HG03558 (cell line): ENCODE measurements around the gene SRGAP3.

ENCODE experiments used
- ATAC-seq: cut with Tn5 transposase; IDR thresholded peaks from one replicate; pipeline ENCODE4 v1.9.1; 2021; ENCODE audit warnings: moderate number of reproducible peaks; ENCODE audit not compliant: unreplicated experiment; ENCODE audit errors: extremely low read depth

The SRGAP3 gene

GRCh38 chr3:9071936-9072666 lies 177.3 kb downstream of the SRGAP3 start:
- no peak for ATAC-seq

DNA sequence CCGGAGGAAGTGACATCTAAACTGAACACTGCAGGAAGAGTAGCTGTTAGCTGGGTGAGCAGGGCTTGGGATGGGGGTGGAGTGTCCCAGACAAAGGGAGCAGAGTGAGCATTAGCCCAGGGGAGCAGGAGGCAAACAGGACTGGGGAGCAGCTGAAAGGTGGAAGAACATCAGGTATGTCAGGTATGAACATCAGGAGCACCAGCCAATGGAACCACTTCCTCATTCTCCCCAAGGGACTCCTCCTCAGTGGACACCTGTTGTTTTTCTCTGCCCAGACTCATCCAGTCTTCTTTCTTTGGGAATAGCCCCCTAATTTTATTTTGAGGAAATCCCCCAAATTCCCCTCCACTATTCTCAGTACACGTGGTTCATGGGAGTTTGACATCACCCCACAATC lies 178.5 kb downstream of the SRGAP3 start:
- ATAC-seq = no peak

DNA sequence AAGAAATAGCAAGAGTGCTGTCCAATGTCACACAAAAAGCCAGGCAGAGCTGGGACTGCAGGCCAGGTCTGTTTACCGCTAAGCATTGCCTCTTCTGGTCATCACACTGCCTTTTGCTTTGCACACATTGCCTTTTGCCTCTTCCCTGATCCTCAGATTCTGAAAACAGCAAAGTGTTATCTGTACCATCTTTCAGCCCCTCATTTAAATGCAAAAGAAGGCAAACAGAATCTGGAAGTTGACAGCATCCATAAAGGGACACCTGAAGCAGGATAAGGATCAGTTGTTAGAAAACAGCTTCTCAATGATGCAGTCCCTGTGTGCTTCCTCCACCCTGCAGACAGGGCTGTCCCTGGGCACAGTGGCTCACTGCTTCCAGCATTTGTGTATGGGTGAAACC lies 179.5 kb downstream of the SRGAP3 start:
- ATAC-seq = no peak

GRCh38 chr3:9068051-9068450 lies 181.4 kb downstream of the SRGAP3 start:
- no peak for ATAC-seq

- no peak for ATAC-seq
Measured at GRCh38 chr3:9067352-9067975, 182.0 kb downstream of the SRGAP3 start.

GRCh38 chr3:9066775-9067174 lies 182.7 kb downstream of the SRGAP3 start:
- no peak for ATAC-seq

DNA sequence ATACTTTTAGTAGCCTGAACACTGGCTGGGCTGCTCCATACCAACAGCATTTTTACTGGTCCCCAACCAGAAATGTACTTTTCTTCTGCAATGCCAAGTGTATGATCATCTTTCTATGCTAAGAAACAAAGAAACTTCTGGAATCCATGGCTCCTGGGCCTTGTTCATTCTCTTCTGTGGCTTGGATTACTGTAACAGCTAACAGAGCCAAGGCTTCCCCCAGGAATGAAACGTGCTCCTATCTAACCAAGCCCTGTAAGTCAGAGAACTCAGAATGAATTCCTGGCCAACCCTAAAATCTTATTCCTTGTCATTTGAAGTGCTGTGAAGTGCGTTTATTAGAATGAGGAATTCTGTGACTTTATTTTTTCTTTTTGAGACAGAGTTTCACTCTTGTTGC lies 183.3 kb downstream of the SRGAP3 start:
- ATAC-seq = no peak

GRCh38 chr3:9064850-9065249 lies 184.6 kb downstream of the SRGAP3 start:
- no peak for ATAC-seq

DNA sequence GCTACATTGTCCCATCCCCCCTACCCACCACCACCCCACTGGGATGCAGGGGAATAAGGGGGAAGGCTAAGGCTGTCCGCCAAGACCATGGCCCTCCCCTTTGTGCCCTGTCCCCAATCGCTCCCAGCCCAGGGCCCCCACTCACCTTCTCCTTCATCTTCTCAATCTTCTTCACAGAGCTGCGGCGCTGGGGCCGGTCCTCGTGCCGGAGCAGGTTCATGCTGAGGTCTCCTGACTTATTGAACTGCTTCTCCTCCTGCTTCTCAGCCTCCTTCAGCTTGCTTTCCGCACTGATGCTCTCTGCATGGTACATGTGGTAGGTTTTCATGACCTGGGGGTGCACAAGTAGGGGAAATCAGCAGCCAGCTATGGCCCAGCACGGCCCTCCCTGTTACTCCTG lies 185.2 kb downstream of the SRGAP3 start:
- ATAC-seq = no peak

DNA sequence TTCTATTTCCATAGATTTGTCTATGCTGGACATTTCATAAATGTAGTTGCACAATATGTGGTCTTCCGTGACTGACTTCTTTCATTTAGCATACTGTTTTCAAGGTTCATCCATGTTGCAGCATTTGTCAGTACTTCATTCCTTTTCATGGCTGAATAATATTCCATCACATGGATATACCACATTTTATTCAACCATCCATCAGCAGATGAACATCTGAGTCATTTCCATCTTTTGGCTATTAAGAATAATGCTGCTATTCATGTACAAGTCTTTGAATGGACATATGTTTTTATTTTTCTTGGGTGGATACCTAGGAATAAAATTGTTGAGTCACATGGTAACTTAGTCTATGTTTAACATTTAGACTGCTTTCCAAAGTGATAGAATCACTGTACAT lies 186.9 kb downstream of the SRGAP3 start:
- no peak for ATAC-seq

DNA sequence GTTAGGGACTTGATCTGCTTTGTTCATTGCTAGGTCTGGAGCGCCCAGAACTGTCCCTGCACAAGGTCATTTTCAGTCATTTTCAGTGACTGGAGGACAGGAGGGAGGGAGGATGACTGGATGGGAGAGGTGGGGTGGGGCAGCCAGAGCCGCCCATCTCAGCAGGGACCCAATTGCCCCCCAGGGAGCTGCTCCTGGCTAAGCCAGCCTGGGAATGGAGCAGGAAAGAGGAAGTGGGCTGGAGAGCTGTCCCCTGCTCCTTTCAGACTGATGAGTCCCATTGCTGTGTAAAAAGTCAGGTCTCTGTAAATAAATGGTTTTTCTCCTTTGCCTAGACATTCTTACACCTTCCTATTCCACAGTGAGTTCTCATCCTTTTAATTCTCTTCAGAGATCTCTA lies 187.8 kb downstream of the SRGAP3 start:
- no peak for ATAC-seq

GRCh38 chr3:9059489-9060400 lies 189.7 kb downstream of the SRGAP3 start:
- ATAC-seq = no peak

DNA sequence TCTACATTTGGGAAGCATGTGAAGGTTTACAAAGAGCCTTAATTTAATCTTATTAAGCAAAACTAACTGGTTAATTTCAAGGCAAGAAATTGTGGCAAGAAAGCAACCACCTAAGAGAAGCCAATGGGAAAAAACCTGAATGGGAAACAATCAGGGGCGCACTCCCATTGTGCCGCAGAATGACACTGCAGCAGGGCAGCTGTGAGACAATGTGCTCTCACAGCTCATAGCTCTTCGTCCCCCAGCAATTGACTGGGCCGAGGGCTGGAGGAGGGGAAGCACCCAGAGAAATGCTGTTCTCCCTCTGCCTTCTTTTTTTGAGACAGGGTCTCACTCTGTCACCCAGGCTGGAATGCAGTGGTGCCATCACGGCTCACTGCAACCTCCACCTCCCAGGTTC lies 192.9 kb downstream of the SRGAP3 start:
- no peak for ATAC-seq

GRCh38 chr3:9047452-9048346 lies 201.7 kb downstream of the SRGAP3 start:
- no peak for ATAC-seq

DNA sequence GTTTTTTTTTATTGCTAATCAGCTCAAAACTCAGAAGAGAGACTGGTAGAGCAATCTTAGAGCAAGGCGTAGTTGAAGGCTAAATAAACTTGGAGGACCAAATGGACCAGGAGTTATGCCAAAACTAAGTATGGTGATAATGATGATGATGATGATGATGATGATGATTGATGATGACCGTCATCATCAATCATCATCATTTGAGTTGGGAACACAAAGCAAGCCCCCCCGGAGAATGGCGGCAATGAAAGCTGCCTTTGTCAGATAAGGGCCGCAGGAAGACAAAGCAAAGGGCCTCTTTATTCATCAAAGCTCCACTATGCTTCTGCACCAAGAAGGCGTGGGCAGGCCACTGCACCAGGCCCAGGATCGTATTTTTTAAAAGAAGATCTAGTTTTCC lies 204.1 kb downstream of the SRGAP3 start:
- no peak for ATAC-seq

DNA sequence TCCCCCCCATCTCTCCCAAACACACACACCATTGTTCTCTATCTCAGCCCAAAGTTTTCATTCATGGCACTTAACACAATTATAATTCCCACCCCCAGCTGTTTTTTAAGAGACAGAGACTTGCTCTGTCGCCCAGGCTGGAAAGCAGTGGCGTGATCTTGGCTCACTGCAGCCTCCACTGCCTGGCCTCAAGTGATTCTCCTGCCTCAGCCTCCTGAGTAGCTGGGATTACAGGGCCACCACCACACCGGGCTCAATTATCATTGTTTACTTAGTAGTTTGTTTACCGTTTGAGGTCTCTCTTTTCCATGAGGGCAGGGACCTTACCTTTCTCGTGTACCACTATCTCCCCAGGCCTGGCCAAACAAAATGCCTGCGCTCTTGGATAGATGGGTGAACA lies 206.4 kb downstream of the SRGAP3 start:
- no peak for ATAC-seq

GRCh38 chr3:9041626-9042025 lies 207.8 kb downstream of the SRGAP3 start:
- ATAC-seq = no peak

- ATAC-seq = no peak
Measured at GRCh38 chr3:9040996-9041395, 208.4 kb downstream of the SRGAP3 start.

- no peak for ATAC-seq
Measured at GRCh38 chr3:9037144-9037711, 212.2 kb downstream of the SRGAP3 start.
